Brain microvascular endothelial cell (primary cell): ENCODE measurements around the gene NABP1.

Source experiments
- DNase-seq: peaks from one replicate; pipeline ENCODE4 v3.0.0-alpha.2; 2020
- H3K27ac ChIP-seq: fragments of 250-450 bp; sonication (Bioruptor Pico); 2 replicates; pipeline ENCODE4 v1.5.1; 2020; ENCODE audit warnings: mild to moderate bottlenecking, moderate library complexity
- H3K27me3 ChIP-seq: fragments of 250-450 bp; sonication (Bioruptor Pico); replicated peaks from 2 replicates; pipeline ENCODE4 v1.5.1; 2020; ENCODE audit warnings: mild to moderate bottlenecking
- H3K36me3 ChIP-seq: fragments of 250-450 bp; sonication (Bioruptor Pico); replicated peaks from 2 replicates; pipeline ENCODE4 v1.5.1; 2020; ENCODE audit warnings: mild to moderate bottlenecking
- H3K4me3 ChIP-seq: 2 replicates; pipeline ENCODE4 v1.5.1; 2011; ENCODE audit warnings: low read depth, mild to moderate bottlenecking, control low read depth, low read length, moderate library complexity
- in situ Hi-C: cut with HindIII; loops from 2 replicates; pipeline ENCODE4 v1.10.0; 2017; ENCODE audit warnings: low sequenced_read_pairs, low pct_ligation_motif_present
- TF ChIP-seq, protein P1 (sequence below): IDR thresholded peaks from 2 replicates; pipeline ENCODE4 v1.5.1; 2011; ENCODE audit warnings: low read depth, mild to moderate bottlenecking, moderate library complexity, low read length, control low read depth, inconsistent platforms; ENCODE audit errors: missing control alignments

The NABP1 gene, protein sequence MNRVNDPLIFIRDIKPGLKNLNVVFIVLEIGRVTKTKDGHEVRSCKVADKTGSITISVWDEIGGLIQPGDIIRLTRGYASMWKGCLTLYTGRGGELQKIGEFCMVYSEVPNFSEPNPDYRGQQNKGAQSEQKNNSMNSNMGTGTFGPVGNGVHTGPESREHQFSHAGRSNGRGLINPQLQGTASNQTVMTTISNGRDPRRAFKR

GRCh38 chr2:191677646-191678436, at the start of gene NABP1:
Gene NABP1 (plus strand): TSS chr2:191678136. CDS start chr2:191678615, 479 bp downstream.
- in situ Hi-C loops: loop anchor here (25.0 kb wide), 1 partner anchor 116 kb away; no protein-coding TSS in a partner anchor
- peak within 1 kb of the TSS; percentile 78 for H3K4me3 ChIP-seq
- DNase-seq: peak; percentile 96
- H3K27me3 ChIP-seq: no peaks in the 10 kb centered on the region
- peaks cover 6% of the 10 kb centered on the region for H3K36me3 ChIP-seq
- H3K27ac ChIP-seq: peak within 1 kb of the TSS; percentile 99
- TF ChIP-seq, protein P1, sequence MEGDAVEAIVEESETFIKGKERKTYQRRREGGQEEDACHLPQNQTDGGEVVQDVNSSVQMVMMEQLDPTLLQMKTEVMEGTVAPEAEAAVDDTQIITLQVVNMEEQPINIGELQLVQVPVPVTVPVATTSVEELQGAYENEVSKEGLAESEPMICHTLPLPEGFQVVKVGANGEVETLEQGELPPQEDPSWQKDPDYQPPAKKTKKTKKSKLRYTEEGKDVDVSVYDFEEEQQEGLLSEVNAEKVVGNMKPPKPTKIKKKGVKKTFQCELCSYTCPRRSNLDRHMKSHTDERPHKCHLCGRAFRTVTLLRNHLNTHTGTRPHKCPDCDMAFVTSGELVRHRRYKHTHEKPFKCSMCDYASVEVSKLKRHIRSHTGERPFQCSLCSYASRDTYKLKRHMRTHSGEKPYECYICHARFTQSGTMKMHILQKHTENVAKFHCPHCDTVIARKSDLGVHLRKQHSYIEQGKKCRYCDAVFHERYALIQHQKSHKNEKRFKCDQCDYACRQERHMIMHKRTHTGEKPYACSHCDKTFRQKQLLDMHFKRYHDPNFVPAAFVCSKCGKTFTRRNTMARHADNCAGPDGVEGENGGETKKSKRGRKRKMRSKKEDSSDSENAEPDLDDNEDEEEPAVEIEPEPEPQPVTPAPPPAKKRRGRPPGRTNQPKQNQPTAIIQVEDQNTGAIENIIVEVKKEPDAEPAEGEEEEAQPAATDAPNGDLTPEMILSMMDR: no peak

GRCh38 chr2:191629001-191629453, 48.9 kb upstream of the NABP1 start:
- TF ChIP-seq, protein P1: no peak
- Histone ChIP-seq H3K4me3 (no peak overlapping the region), H3K36me3 (no peaks in the 10 kb centered on the region), H3K27me3 (no peaks in the 10 kb centered on the region), H3K27ac (no peak overlapping the region)
- in situ Hi-C loops: no loop called here
- no peak for DNase-seq

GRCh38 chr2:191629976-191630712, 47.8 kb upstream of the NABP1 start:
- TF ChIP-seq, protein P1: no peak
- Histone ChIP-seq H3K27me3 (no peaks in the 10 kb centered on the region), H3K4me3 (no peak overlapping the region), H3K36me3 (no peaks in the 10 kb centered on the region), H3K27ac (no peak overlapping the region)
- in situ Hi-C loops: no loop called here
- no peak for DNase-seq

DNA sequence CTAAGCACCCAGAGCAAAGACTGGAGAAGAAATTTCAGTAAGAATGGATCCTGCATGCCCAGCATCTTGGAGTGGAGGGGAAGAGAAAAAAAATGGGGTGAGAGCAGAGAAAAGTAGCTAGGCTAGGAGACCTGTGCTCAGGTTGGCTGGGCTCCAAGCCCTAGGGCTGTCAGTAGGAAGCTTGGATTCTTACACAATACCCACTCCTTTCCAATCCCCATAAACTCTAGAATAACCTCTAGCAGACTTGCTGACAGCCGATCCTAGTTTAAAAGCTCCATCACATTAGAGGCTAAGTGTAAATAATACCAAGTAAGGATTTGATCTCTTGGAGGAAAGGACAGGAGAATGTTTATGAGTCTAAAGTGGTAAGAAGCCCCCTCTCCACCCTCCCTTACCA, 46.2 kb upstream of the NABP1 start:
- in situ Hi-C loops: no loop called here
- no peaks in the 10 kb centered on the region for H3K27me3 ChIP-seq
- DNase-seq: no peak
- H3K4me3 ChIP-seq: no peak overlapping the region
- H3K36me3 ChIP-seq: no peaks in the 10 kb centered on the region
- TF ChIP-seq, protein P1: no peak
- no peak overlapping the region for H3K27ac ChIP-seq

DNA sequence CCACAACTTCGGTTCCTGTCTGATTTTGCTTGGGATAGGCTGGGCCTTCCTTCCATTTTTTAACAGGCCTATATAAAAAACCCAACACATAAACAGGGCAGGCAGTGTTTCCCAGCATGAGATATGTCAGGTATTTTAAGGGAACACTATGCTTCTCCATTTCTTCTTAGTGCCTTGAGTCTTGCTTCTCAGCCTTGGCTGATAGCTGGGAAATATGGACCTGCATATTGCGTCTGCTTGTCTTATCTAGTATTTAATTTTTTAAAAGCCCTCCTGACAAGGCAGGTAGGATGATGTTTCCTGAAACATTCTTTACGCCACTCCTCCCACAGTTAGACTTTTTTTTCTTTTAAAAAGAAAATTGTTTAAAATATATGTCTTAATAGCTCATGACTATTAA, 45.5 kb upstream of the NABP1 start:
- Histone ChIP-seq H3K27ac (no peak overlapping the region), H3K36me3 (no peaks in the 10 kb centered on the region), H3K27me3 (no peaks in the 10 kb centered on the region), H3K4me3 (no peak overlapping the region)
- DNase-seq: no peak
- in situ Hi-C loops: no loop called here
- TF ChIP-seq, protein P1: no peak
